ENCODE data around the gene TNFRSF18.
A peak's percentile ranks its signal among the peaks of the same experiment; 100 is the strongest.

The TNFRSF18 gene

DNA sequence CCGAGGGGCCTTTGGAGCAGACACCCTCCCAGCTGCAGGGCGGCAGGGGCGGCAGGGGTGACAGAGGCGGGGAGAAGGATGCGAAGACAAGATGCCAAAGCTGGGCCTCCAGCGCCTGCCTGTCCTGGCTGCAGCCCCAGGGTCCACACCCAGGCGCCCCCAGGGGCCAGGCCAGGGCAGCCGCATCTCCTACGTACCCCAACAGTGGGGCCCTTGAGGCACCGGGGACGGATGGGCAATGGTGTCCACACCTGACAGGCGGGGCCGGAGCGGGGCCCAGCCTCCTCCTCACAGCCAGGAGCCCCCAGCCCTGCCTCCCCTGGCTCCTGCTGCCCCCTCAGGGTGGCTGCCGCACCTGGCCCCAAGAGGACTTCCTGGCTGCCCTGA lies 32.8 kb upstream of the TNFRSF18 start:
- Histone ChIP-seq H3K36me3 (ENCODE audit: control insufficient read depth, insufficient read depth, low read length) (no peaks in the 10 kb centered on the region), H3K4me3 (ENCODE audit: low read length) (no peak overlapping the region), H3K9ac (ENCODE audit: low read length) (no peak overlapping the region), H3K4me1 (ENCODE audit: control insufficient read depth, insufficient read depth, low read length) (peaks cover 28% of the 10 kb centered on the region), H3K27me3 (ENCODE audit: control insufficient read depth, insufficient read depth, low read length) (peaks cover 40% of the 10 kb centered on the region), H3K9me3 (ENCODE audit: control insufficient read depth, low read length) (no peaks in the 10 kb centered on the region)

DNA sequence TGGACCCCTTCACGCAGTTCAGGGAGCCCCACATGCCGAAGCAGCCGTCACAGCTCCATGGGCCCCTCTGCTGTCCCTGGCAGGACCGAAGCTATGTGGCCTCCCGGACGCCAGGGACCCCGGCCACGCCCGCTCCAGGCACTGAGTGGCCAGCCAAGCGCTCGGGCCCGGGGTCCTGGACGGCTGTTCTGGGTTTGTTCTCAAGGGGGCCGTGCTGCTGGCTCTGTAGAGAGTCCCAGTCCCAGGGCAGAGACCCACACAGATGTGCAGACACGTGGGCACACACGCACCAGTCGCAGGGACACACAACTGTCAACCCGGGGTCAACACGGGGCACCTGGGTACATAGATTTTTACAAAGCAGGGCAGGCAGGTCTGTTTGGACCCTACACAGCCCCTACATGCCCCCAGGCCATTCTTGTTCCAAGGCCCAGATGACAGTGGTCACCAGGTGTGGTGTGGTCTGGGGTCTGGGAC lies 32.3 kb upstream of the TNFRSF18 start:
- no peaks in the 10 kb centered on the region for H3K36me3 ChIP-seq (ENCODE audit: control insufficient read depth, insufficient read depth, low read length)
- peaks cover 40% of the 10 kb centered on the region for H3K27me3 ChIP-seq (ENCODE audit: control insufficient read depth, insufficient read depth, low read length)

DNA sequence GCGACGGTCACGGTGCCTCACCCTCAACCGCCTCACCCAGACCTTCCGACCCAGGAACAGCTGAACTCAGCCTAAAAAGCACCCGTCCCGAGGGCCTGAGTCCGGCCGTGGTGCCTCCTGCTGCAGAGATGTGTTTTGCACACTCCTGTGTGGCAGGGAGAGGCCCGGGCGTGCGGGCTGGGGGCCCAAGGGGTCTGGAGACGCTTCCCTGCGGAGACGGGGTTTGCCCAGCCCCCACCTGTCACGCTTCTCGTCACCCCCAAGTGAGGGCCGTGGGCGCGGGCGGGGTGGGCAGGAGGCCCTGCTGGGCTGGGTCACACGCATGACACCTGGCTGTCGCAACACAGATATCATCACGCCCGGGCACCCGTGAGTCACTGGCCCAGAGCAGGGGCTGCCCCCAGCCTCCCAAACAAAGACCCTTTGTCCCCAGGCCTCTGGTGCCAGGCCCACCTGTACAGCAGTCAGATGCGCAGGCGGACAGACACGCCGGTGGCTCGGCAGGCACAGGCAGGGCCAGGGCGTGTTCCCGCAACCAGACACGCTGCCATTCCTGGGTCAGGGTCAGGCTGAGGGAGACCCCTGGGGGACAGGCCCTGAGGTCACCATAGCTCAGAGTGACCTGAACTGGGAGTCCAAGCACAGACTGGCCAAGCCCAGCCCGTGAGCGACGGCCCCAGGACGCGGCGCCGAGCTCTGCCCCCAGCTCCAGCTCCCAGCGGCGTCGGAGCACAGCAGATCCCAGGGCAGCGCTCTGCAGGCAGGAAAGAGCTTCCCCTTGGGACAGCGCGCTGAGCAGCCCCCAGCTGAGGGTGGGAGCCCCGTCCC lies 31.7 kb upstream of the TNFRSF18 start:
- H3K9ac ChIP-seq (ENCODE audit: low read length): peak overlapping the region; percentile 17
- no peaks in the 10 kb centered on the region for H3K36me3 ChIP-seq (ENCODE audit: control insufficient read depth, insufficient read depth, low read length)
- H3K4me1 ChIP-seq (ENCODE audit: control insufficient read depth, insufficient read depth, low read length): peaks cover 28% of the 10 kb centered on the region
- H3K27me3 ChIP-seq (ENCODE audit: control insufficient read depth, insufficient read depth, low read length): peaks cover 40% of the 10 kb centered on the region
- H3K9me3 ChIP-seq (ENCODE audit: control insufficient read depth, low read length): no peaks in the 10 kb centered on the region
- H3K4me3 ChIP-seq (ENCODE audit: low read length): no peak overlapping the region

More for the DNA sequence above, 32.3 kb upstream of the TNFRSF18 start:
- Histone ChIP-seq H3K9ac (ENCODE audit: low read length) (no peak overlapping the region), H3K4me1 (ENCODE audit: control insufficient read depth, insufficient read depth, low read length) (peaks cover 23% of the 10 kb centered on the region), H3K4me3 (ENCODE audit: low read length) (no peak overlapping the region), H3K9me3 (ENCODE audit: control insufficient read depth, low read length) (no peaks in the 10 kb centered on the region)

DNA sequence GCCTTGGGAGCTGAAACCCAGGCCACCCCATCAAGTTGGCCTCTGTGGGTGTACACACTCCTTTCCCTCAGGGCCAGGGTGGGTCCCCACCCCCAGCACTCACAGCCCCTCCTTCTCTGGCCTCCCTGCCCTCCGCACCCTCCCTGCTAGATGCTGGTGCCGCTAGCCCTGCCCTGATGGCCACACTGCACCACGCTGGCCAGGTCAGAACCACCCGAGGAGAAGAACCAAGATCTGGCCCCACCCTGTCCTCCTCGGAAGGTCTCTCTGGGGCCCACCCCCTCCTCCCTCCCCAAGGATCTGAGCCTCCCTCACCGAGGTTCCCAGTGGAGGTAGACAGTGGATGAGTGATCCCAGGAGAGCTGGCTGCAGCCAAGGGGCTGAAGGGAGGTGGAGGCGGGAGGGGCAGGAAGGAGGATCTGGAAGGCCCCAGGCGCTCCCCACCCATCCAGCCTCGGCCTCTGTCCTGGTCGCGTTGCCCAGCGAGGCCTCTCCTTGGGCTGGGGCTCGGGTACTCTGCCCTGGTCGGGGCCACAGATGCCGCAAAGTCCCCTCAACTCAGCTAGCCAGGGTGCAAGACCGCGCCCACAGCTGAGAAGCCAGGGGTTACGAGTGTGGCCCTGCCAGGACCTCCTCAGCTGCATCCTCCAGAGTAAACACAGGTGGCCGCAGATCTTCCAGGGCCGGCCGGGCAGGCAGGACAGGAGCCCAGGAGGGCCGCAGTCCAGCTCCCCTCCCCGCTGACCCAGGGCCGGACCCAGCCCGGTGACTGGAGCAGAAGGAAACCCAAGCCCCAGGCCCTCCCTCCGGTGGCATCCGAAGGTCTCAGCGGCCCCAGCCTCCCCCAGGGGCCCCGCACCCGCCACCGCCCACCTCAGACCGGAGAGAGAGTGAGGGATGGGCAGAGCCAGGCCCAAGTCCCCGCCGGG lies 30.8 kb upstream of the TNFRSF18 start:
- Histone ChIP-seq H3K36me3 (ENCODE audit: control insufficient read depth, insufficient read depth, low read length) (no peaks in the 10 kb centered on the region), H3K27me3 (ENCODE audit: control insufficient read depth, insufficient read depth, low read length) (peaks cover 40% of the 10 kb centered on the region), H3K9ac (ENCODE audit: low read length) (peak overlapping the region; percentile 17), H3K4me3 (ENCODE audit: low read length) (no peak overlapping the region), H3K4me1 (ENCODE audit: control insufficient read depth, insufficient read depth, low read length) (peaks cover 34% of the 10 kb centered on the region), H3K9me3 (ENCODE audit: control insufficient read depth, low read length) (no peaks in the 10 kb centered on the region)

DNA sequence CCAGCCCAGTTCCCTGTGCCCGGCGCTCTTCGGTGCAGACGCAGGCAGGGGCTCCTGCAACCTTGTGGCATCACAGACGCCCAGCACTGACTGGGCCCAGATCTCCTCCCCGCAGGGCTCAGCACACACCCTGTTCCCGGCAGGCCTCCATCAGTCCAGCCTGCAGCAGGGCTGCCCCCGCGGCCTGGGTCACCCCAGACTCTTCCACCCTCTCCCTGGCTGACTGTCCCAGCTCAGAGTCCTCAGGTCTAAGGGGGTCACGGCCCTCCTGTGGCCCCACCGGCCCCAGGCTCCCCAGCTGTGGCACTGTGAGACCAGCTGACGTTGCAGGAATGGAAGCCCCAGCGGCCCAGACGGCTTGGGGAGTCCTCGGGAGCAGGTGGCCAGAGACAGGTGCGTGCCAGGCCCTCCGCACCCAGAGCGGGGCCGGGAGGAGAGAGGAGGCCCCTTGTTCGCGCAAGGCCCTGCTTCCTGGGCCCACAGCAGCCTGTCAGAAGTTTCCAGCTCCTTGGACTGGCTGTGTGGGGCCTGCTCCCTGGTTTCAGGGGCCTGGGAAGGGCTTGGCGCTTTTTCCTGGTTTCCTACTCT lies 29.9 kb upstream of the TNFRSF18 start:
- Histone ChIP-seq H3K9me3 (ENCODE audit: control insufficient read depth, low read length) (no peaks in the 10 kb centered on the region), H3K27me3 (ENCODE audit: control insufficient read depth, insufficient read depth, low read length) (peaks cover 40% of the 10 kb centered on the region), H3K9ac (ENCODE audit: low read length) (no peak overlapping the region), H3K4me3 (ENCODE audit: low read length) (no peak overlapping the region), H3K36me3 (ENCODE audit: control insufficient read depth, insufficient read depth, low read length) (no peaks in the 10 kb centered on the region), H3K4me1 (ENCODE audit: control insufficient read depth, insufficient read depth, low read length) (peaks cover 34% of the 10 kb centered on the region)

DNA sequence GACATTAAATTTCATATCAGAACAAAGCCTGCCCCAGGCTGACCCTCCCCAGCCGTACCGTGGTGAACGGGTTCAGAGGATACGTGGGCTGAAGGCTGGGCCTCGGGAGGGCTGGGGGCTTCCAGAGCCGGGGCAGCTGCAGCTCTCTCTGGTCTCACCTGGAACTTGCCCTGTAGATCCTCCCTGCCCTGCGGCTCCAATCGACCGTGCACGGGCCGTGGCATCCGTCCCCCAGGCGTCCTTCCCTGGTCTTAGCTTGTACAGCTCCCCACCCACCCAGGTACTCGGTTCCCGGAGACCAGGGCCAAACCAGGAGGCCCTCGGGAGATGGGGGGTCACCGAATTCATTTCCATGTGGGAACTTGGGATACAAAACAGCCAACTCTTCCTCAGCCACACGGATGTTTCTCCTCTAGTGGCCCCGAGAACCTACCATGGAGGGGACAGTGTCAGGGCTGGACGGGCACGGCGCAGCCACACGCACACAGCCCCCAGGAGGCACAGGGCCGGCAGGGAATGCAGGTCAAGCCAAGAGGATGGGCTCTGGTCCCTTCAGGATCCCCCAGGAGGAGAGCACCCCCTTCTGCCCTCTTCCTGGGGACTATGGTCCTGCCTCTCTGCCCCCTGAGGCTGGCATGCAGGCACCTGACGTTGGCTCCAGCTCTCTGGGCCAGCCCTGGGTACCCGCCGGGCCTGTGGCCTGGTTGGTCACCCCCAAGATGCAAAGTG lies 28.8 kb upstream of the TNFRSF18 start:
- Histone ChIP-seq H3K9ac (ENCODE audit: low read length) (no peak overlapping the region), H3K4me1 (ENCODE audit: control insufficient read depth, insufficient read depth, low read length) (peaks cover 37% of the 10 kb centered on the region), H3K4me3 (ENCODE audit: low read length) (no peak overlapping the region), H3K36me3 (ENCODE audit: control insufficient read depth, insufficient read depth, low read length) (no peaks in the 10 kb centered on the region), H3K9me3 (ENCODE audit: control insufficient read depth, low read length) (no peaks in the 10 kb centered on the region), H3K27me3 (ENCODE audit: control insufficient read depth, insufficient read depth, low read length) (peaks cover 39% of the 10 kb centered on the region)

DNA sequence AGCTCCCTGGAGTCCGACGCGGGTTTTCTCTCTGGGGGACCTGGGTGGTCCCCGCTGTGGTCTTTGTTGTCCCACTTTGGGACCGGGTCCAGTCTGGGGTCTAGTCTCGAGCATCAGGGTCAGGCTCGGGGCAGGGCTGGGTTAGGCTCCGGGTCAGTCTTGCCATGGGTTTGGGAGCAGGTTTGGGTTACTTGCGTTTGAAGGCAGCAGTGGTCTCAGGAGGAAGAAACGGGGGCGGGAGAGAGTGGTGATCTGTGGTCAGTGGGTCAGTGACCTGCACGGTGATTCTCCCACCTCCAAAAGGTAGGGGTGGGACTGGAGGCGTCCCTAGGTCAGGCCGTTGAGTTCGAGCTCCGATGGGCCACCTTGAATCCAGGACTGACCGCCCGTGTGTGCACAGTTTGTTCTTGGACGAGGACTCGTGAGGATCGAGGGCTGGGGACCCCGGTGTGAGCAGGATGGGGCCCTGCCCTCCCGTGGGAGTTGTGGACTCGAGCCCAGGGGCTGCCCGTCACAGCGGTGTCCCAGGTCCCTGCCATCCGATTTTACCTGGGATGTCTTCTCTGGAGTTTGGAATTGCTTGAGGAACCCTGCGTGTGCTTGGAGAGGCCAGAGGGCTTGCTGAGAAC lies 27.9 kb upstream of the TNFRSF18 start:
- no peaks in the 10 kb centered on the region for H3K9me3 ChIP-seq (ENCODE audit: control insufficient read depth, low read length)
- H3K4me1 ChIP-seq (ENCODE audit: control insufficient read depth, insufficient read depth, low read length): peaks cover 38% of the 10 kb centered on the region
- no peak overlapping the region for H3K4me3 ChIP-seq (ENCODE audit: low read length)
- no peaks in the 10 kb centered on the region for H3K36me3 ChIP-seq (ENCODE audit: control insufficient read depth, insufficient read depth, low read length)
- H3K9ac ChIP-seq (ENCODE audit: low read length): no peak overlapping the region
- H3K27me3 ChIP-seq (ENCODE audit: control insufficient read depth, insufficient read depth, low read length): peaks cover 30% of the 10 kb centered on the region

DNA sequence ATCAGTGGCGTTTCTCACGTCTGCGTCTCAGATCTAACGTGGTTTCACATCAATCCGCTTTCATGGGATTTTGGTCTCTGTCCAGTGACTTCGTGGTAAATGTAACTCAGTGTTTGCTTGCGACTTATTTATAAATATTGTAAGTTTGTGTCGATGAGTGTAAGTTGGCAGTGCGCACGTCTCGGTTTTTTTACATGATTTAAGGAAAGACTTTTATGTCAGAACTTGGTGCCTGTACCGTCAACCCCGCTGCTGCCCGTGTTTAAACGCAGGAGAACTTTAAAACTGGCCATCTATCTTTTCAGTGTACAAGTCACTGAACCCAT lies 27.1 kb upstream of the TNFRSF18 start:
- H3K36me3 ChIP-seq (ENCODE audit: control insufficient read depth, insufficient read depth, low read length): no peaks in the 10 kb centered on the region
- peaks cover 37% of the 10 kb centered on the region for H3K4me1 ChIP-seq (ENCODE audit: control insufficient read depth, insufficient read depth, low read length)
- H3K27me3 ChIP-seq (ENCODE audit: control insufficient read depth, insufficient read depth, low read length): peaks cover 22% of the 10 kb centered on the region
- no peak overlapping the region for H3K4me3 ChIP-seq (ENCODE audit: low read length)
- no peaks in the 10 kb centered on the region for H3K9me3 ChIP-seq (ENCODE audit: control insufficient read depth, low read length)
- no peak overlapping the region for H3K9ac ChIP-seq (ENCODE audit: low read length)

DNA sequence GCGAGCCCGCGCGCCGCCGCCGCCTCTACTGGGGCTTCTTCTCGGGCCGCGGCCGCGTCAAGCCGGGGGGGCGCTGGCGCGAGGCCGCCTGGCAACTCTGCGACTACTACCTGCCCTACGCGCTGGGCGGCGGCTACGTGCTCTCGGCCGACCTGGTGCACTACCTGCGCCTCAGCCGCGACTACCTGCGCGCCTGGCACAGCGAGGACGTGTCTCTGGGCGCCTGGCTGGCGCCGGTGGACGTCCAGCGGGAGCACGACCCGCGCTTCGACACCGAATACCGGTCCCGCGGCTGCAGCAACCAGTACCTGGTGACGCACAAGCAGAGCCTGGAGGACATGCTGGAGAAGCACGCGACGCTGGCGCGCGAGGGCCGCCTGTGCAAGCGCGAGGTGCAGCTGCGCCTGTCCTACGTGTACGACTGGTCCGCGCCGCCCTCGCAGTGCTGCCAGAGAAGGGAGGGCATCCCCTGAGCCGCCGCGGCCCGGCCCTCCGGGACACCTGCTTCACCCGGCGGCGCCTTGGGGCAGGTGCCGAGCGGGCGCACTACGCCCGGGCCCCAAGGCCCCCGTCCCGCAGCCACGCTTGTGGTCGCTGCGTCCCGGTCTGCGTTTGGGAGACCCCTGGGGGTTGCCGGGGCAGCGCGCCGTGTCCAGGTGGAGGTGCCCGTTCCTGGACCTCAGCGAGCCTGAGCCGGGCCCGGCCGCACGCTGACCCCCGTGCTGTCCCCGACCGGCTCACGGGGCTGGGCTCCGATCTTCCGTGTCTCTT lies 26.6 kb upstream of the TNFRSF18 start:
- Histone ChIP-seq H3K27me3 (ENCODE audit: control insufficient read depth, insufficient read depth, low read length) (peaks cover 17% of the 10 kb centered on the region), H3K4me1 (ENCODE audit: control insufficient read depth, insufficient read depth, low read length) (peaks cover 31% of the 10 kb centered on the region), H3K4me3 (ENCODE audit: low read length) (no peak overlapping the region), H3K9me3 (ENCODE audit: control insufficient read depth, low read length) (no peaks in the 10 kb centered on the region), H3K9ac (ENCODE audit: low read length) (no peak overlapping the region), H3K36me3 (ENCODE audit: control insufficient read depth, insufficient read depth, low read length) (no peaks in the 10 kb centered on the region)

DNA sequence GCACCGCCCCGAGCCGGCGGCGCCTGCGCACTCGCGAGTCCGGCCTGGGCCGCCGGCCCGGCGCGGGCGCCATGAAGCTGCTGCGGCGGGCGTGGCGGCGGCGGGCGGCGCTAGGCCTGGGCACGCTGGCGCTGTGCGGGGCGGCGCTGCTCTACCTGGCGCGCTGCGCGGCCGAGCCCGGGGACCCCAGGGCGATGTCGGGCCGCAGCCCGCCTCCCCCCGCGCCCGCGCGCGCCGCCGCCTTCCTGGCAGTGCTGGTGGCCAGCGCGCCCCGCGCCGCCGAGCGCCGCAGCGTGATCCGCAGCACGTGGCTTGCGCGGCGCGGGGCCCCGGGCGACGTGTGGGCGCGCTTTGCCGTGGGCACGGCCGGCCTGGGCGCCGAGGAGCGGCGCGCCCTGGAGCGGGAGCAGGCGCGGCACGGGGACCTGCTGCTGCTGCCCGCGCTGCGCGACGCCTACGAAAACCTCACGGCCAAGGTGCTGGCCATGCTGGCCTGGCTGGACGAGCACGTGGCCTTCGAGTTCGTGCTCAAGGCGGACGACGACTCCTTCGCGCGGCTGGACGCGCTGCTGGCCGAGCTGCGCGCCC lies 25.9 kb upstream of the TNFRSF18 start, which contains the start of gene B3GALT6:
B3GALT6 (plus strand) TSS at position 30 of the 588 bp plus-strand sequence; CDS start at position 72, 42 bp downstream.
- peak within 1 kb of the TSS; percentile 97 for H3K4me3 ChIP-seq (ENCODE audit: low read length)
- H3K4me1 ChIP-seq (ENCODE audit: control insufficient read depth, insufficient read depth, low read length): peaks cover 25% of the 10 kb centered on the region
- H3K36me3 ChIP-seq (ENCODE audit: control insufficient read depth, insufficient read depth, low read length): no peaks in the 10 kb centered on the region
- H3K9ac ChIP-seq (ENCODE audit: low read length): peak within 1 kb of the TSS; percentile 91
- no peaks in the 10 kb centered on the region for H3K9me3 ChIP-seq (ENCODE audit: control insufficient read depth, low read length)
- peaks cover 10% of the 10 kb centered on the region for H3K27me3 ChIP-seq (ENCODE audit: control insufficient read depth, insufficient read depth, low read length)

Measured in mucosa of stomach (tissue), 1 donor.